Activated CD8-positive, alpha-beta memory T cell treated with anti-CD3 and anti-CD28 coated beads for 4 hours (primary cell): ENCODE data around the gene HSD17B11.
"Not testable (repeated sequence)": the region's sequence is repeated elsewhere in the genome, so short reads cannot be mapped to it uniquely, and the experiment has no call there.

ENCODE experiments used
- DNase-seq, 2 donors: peaks; one replicate each; pipeline ENCODE4 v3.0.0-alpha.2; 2020; ENCODE audit warnings: low read depth in 2 of 2

The HSD17B11 gene

DNA sequence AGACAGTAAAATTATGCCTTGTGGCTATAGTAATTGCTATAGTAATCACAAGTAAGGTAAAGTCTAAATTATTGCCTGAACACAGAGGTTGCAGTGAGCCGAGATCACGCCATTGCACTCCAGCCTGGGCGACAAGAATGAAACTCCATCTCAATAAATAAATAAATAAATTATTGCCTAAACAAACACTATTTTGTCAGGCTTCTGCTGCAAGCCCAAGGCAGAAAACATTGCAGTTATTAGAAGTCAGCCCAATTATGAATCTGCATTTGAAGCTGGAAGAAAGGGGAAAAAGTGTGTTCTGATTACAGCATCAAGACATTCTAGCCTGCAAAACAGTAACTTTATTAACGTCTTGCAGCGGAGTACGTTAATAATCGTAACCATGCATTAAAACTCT is 85.4 kb downstream of the HSD17B11 start:
- no peak for DNase-seq

- DNase-seq = no peak
Measured at GRCh38 chr4:87304745-87305432, 86.1 kb downstream of the HSD17B11 start.

- DNase-seq = no peak
Measured at GRCh38 chr4:87299898-87300297, 91.1 kb downstream of the HSD17B11 start.

DNA sequence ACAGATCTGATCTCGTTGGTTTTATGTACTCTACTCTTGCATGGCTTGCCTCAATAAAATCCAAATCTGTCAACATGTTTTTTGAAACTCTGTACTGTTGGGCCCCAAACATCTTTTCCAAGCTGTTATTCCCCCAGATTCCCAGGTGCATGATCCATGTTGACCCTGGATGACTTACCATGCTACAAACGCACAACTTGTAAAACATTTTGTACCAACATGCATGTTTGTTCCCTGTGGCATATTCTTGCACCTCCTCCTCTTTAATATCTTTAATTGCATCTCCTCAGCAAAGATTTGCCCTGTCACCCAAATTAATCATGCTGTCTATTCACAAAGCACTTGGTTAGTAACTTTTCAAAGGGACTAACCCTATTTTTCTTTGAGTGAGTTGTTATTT is 92.6 kb downstream of the HSD17B11 start:
- DNase-seq = no peak

GRCh38 chr4:87294911-87295310 is 96.1 kb downstream of the HSD17B11 start:
- DNase-seq = not testable (repeated sequence)

DNA sequence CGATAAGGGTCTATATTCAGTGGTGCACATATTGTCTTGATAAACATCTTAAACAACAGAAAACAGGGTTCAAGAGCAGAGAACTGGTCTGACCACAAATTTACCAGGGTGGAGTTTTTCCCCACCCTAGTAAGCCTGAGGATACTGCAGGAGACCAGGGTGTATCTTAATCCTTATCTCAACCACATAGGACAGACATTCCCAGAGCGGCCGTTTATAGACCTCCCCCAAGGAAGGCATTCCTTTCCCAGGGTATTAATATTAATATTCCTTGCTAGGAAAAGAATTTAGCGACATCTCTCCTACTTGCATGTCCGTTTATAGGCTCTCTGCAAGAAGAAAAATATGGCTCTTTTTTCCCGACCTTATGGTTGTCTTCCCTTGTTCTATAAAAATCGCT is 97.1 kb downstream of the HSD17B11 start:
- not testable (repeated sequence) for DNase-seq

DNA sequence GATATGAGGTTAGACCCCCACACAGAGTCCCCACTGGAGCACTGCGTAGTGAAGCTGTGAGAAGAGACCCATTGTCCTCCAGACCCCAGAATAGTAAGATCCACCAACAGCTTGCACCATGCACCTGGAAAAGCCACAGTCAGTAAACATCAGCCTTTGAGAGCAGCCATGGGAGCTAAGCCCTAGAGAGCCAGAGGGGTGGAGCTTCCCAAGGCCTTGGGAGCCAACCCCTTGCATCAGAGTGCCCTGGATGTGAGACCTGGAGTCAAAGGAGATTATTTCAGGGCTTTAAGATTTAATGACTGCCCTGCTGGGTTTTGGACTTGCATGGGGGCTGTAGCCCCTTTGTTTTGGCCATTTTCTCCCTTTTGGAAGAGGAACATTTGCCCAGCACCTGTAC is 104.0 kb downstream of the HSD17B11 start:
- DNase-seq = no peak
